Kidney glomerular epithelial cell (primary cell): Measurements from ENCODE around the gene EFHD1.
"Not testable (repeated sequence)": the region's sequence is repeated elsewhere in the genome, so short reads cannot be mapped to it uniquely, and the experiment has no call there.

Experiments used
- DNase-seq: peaks from one replicate; lab custom pipeline; 2025; lab: John Stamatoyannopoulos, UW

Gene EFHD1

GRCh38 chr2:232621186-232621585 lies 12.2 kb upstream of the EFHD1 start:
- no peak for DNase-seq

- DNase-seq, result no peak
These were observed 10.8 kb upstream of the EFHD1 start for GRCh38 chr2:232622563-232622962.

DNA sequence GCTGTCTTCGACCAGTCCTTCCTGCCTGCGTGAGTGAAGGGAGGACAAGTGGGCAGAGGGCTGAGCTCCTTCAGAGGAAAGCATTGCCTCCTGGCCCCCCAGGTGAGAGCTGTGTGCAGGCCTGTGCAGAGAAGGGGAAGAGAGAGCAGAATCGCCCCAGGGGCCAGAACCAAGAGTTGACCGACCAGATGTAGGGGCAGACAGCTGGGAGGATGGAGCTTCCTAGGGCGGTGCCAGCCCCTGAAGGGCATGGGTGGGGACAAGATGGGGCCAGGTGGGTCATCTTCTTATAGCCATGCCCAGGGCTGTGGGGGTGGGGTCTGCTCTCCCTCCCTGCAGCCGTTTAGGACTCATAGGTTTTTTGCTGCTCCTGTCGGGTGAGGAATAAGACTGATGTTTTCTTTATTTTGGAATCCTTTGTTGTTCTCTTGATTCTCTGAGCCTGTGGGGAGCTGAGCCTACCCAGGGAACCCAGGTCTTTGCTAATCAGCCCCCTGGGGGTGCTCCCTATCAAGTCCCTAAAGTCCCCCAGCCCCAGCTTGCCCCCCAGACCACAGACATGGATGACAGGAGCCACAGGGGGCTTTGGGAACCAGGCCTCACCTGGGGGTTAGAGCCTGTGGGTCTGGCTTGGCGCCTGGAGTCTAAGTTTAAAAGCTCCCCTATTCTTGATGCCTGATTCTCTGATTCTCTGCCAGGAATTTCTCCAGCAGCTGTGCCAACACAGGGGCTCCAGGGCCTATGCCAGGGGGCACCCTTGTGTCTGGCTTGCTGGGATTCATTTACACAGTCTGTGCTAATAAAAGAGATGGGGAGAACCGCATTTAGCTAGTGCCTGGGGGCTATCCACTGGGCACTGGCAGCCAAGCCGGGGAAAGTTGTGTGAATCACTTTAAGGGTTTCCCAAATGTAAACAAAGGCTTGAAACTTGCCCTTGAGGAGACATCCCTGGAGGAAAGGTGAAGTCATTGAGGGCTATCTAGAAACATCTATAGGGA lies 9.3 kb upstream of the EFHD1 start:
- DNase-seq, result no peak

- DNase-seq, result no peak
These were observed 6.8 kb upstream of the EFHD1 start for GRCh38 chr2:232626584-232626983.

DNA sequence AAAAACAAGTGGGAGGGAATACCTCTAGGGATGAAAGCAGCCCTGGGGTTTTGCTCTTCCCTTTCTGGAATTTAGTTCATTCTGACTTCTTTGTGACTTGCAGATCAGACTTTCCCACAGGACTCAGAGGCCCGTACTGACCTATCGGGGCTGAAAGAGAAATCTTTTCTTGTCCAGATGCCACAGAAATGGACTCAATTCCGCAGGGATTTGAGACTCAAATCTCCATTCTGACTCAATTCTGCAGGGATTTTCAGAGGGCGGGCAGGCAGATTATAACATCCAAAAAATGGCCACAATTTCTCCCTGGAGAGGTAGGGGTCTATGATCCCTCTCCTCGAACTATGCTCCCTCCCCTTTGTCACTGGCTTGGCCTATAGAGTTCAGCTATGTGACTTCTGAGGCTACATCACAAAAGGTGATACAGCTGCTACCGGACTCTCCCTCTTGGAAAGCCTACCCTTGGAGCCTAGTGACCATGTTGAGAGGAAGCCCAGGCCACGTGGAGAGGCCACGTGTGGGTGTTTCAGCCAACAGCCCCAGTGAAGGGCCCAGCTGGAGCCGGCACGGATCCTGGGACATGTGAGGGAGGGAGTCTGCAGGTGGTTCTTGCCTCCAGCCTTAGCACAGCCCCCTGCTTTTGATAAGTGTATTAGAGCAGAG lies 4.8 kb upstream of the EFHD1 start:
- no peak for DNase-seq

DNA sequence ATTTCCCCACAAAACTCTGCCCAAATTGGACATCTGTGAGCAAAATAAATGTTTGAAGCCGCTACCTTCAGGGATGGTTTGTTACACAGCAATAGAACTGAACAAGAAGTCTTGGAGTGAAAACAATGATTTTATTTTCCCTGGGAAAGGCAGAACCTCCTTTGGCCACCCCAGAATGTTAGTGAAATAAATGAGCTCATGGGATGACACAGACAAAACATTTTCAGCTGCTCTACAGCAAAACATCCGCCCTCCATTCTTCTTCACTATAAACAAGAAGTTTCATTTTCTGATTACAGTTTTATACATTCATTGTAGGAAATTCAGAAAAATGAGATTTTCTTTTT lies 4.3 kb upstream of the EFHD1 start:
- no peak for DNase-seq

- no peak for DNase-seq
These were observed 1.0 kb upstream of the EFHD1 start for GRCh38 chr2:232632229-232632903.

DNA sequence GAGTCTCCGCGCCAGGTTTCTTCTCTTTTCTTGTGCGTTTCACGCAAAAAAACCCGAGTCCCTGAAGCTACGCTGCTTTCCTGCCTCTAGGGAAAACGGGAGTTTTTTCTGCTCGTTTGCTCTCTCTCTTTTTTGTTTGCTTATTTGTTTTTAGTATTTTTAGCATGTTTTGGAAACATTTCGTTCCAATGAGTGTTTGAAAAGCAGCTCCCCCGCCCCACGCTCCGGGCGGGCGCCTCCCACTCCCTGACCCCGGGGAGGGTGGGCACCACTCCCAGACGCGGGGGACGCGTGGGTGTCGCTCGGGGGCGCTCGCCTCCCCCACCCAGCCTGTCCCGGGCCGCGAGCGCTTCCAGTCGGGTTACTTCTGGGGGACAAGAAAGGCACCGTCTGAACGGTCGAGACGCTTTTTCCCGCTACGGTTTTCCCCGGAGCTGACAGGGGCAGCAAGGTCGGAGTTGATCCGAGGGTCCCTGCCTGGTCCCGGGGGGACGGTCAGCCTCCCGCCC lies 446 bp upstream of the EFHD1 start:
- no peak for DNase-seq

DNA sequence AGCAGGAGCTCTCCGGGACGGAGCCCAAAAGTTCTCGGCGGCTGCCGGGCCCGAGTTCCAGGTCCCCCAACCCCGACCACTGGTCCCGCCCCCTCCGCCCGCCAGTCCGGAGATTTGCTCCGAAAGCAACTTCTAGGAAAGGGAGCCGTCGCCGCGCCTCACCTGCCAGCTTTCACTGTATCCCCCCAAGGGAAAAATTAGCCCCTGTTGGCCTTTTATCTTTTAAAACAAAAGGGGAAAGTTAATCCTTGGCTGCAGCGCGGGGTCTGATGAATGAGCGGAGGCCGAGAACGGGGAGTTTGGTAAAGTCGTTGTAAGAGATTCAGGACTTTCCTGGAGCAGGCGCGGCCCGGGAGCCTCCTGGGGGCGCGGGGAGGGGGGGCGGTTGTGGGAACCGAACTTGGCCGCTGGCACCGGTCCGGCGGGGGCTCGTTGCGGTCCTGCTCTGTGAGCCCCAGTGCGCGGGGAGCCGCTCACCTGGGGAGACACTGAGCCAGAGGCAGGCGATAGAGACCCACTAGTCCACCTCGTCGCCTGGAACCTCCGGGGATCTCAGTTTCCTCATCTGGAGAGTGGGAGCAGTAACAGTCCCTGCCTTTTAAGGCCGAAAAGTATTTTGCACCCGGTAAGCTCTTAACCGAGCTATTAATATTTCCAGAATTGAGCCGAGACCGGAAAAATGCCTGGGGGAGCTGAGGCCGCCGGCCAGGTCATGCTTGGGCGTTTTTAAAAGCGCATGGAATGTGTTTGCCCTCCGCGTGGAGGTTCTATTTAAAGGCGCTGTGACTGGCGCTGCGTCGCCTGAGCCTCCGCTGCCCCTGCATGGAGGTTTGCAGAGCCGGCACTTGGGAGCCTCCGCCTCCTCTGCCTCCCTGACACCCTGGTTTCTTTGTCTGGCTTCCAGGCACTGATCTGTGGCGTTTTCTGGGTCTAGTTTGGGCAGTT lies 1.1 kb downstream of the EFHD1 start:
- peak; percentile 30 for DNase-seq

DNA sequence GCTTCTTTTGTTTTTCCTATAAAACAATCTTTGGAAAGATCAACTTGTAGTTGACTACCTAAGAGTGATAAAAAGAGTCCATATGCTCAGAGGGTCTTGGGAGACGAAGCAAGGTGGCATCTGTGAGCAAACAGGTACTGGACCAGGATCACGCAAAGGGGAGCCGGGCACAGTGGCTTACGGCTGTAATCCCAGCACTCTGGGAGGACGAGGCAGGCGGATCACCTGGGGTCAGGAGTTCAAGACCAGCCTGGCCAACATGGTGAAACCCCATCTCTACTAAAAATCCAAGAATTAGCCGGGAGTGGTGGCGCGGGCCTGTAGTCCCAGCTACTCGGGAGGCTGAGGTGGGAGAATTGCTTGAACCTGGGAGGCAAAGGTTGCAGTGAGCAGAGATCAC lies 2.0 kb downstream of the EFHD1 start:
- DNase-seq, result not testable (repeated sequence)

- DNase-seq, result no peak
These were observed 2.4 kb downstream of the EFHD1 start for GRCh38 chr2:232635820-232636219.

GRCh38 chr2:232636788-232637420 lies 3.5 kb downstream of the EFHD1 start:
- no peak for DNase-seq

GRCh38 chr2:232637866-232638583 lies 4.6 kb downstream of the EFHD1 start:
- no peak for DNase-seq

DNA sequence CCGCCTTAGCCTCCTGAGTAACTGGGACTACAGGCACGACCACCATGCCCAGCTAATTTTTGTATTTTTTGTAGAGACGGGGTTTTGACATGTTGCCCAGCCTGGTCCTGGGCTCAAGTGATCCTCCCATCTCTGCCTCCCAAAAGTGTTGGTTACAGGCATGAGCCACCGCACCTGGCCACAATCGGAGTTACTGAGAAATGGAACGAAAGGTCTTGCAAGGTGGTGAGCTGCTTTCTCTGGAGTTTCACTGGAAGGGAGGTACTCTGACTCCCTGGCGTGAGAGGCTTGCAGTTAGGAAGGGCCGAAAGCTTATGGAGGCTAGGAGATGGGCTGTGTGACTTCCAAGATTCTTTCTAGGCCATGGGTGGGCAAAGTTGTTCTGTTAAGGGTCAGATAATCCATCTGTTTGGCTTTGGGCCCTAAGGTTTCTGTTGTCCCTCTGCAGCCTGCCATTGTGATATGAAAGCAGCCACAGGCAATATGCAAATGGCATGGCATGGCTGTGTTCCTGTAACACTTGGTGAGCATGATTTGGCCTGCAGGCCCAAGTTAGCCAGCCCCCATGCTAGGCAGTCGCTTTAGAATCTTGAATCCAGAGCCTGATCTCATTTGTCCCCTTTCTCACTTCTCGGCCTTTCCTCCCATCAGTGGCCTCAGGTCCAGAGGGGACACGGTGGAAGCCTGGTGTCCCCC lies 7.9 kb downstream of the EFHD1 start:
- no peak for DNase-seq

DNA sequence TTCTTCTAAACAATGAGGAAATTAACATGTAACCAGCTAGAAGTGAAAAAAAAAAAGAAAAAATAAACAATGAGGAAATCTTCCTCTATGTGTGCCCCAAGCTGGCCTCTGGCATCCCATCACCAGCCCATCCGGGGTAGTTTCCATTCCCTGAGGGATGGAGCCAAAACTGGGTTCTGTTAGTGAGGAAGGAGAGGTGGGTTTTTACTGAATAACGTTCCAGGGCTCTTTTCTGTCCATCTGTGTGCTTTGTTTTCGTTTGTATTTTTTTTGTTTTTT lies 9.7 kb downstream of the EFHD1 start:
- no peak for DNase-seq

DNA sequence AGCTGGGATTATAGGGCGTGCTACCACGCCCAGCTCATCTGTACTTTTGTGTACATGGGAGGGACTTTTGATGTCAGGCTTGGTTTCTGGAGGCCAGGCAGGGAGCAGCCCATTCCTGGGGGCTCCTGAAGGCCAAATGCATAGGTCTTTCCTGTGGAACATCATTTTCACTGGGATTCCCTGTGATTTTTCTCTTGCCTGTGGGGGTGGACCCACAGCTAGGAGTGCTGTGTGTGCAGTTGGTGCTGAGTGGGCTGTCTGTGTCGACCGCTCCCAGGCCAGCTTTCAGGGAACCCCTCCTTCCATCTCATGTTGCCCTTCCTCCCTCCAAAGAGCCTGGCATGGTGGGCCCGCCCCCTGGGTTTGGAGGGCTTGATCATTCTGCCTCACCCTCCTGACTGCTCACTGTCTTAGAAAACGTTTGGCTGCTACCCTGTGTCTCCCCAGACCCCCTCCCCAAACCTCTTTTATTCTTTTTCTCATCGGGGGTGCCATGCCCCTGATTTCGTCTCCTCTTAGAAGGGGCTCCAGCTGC lies 10.5 kb downstream of the EFHD1 start:
- DNase-seq, result no peak

DNA sequence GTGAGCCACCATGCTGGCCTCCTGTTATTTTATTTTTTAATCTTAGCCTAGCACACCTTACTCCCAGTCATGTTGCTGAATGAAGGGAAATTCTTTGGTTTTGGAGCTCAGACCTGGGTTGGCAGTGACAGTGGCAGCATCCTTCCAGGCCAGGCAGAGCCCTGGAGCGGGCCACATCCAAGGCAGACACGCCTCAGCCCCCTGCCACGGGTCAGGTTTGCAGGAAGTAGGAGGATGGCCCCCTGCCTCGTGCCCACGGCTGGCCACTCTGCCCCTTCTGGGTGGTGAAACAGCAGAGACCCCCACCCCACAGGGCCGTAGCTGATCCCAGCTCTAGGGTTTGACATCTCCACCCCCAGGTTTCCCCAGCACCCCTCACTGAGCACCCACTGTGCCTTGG lies 11.7 kb downstream of the EFHD1 start:
- no peak for DNase-seq

GRCh38 chr2:232646726-232647125 lies 13.3 kb downstream of the EFHD1 start:
- DNase-seq, result no peak

DNA sequence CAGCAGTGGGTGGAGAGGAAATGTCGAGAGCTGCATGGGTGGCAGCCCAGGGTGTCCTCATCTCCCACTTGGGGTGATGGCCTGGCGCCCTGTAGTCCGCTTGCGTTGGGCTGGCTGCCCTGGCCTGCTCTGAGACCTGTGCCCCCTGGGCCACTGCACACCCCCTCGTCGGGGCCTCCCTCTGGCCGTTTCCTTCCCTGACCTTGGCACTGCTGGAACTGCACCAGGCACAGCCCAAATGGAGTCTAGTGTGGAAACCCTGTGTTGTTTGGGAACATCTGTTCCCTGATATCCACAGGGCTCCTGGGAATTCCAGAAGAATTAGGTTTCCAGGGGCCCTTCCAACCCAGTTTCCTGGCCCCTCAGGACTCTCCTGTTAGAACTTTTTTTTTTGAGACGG lies 13.9 kb downstream of the EFHD1 start:
- no peak for DNase-seq

DNA sequence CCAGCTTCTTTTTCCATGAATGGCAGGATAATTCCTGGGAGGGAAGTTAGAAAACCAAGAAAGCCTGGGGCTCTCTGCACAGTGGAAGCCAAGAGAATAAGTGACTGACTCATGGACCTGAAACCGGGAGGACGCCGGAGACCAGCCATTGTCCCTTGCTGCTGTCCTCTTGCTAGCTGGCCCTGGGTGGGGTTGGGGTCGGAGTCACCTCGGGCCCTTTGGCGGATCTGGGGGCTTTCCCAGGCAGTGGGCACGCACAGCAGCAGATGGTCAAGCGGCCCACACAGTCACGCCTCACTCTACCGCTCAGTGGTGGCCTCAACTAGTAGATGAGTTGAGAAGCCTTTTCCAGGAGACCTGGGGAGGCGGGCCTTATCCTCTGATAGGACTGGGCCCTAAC lies 15.6 kb downstream of the EFHD1 start:
- no peak for DNase-seq
